Cardiac fibroblast (primary cell): ENCODE data around the gene MYOD1.

Experiments
- DNase-seq, 2 donors: peaks; one replicate each; pipeline versions ENCODE4 v3.0.0 to v3.0.0-alpha.2; 2010; ENCODE audit warnings: low read depth in 2 of 2
- H3K4me3 ChIP-seq, 2 donors: replicated peaks in 1 of 2; 1 replicate in 1 of 2; 2 replicates in 1 of 2; pipeline ENCODE4 v1.5.1; 2011; ENCODE audit warnings: low read depth in 2 of 2, low read length in 2 of 2, mild to moderate bottlenecking in 2 of 2, moderate library complexity in 1 of 2
- TF ChIP-seq, protein P1 (sequence below): IDR thresholded peaks from one replicate; pipeline ENCODE4 v1.5.1; 2011; ENCODE audit warnings: low read depth, mild to moderate bottlenecking, low read length, inconsistent platforms

Gene MYOD1

DNA sequence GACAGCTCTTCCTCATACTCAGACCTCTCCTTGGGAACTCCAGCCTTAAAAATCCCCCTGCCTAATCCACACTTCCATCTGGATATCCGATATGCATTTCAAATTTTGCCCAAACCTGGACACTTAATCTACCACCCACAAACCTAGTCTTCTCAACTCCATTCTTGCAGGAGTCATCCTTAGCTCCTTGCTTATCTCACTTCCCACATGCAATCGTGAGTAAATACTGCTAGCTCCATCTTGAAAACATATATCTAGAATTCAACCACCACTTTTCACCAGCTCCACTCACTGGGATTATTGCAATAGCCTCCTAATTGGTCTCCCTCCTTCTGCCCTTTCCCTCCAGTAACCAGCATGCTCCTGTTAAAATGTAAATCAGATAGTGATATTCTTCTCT lies 2.6 kb upstream of the MYOD1 start:
- no peak for DNase-seq
- H3K4me3 ChIP-seq = no peak overlapping the region
- TF ChIP-seq, protein P1, sequence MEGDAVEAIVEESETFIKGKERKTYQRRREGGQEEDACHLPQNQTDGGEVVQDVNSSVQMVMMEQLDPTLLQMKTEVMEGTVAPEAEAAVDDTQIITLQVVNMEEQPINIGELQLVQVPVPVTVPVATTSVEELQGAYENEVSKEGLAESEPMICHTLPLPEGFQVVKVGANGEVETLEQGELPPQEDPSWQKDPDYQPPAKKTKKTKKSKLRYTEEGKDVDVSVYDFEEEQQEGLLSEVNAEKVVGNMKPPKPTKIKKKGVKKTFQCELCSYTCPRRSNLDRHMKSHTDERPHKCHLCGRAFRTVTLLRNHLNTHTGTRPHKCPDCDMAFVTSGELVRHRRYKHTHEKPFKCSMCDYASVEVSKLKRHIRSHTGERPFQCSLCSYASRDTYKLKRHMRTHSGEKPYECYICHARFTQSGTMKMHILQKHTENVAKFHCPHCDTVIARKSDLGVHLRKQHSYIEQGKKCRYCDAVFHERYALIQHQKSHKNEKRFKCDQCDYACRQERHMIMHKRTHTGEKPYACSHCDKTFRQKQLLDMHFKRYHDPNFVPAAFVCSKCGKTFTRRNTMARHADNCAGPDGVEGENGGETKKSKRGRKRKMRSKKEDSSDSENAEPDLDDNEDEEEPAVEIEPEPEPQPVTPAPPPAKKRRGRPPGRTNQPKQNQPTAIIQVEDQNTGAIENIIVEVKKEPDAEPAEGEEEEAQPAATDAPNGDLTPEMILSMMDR = no peak

DNA sequence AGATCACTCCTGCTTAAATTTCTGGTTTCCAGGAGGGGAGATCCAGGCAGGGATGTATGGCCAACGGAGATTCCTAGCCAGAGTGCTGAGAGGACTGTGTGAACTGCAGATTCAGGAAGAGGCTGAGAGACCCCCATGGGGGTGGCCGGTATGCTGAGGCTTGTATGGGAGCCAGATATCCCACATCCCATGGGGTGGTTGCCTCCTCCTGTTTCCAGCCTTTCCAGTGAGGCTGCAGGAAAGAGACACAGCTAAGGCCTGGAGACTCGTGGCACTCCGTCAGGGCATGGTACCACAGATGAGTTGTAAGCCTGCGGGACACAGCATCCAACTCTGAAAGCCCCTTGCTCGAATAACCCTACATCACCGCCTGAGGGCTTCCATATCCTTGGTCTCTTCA lies 1.4 kb upstream of the MYOD1 start:
- DNase-seq = no peak
- TF ChIP-seq, protein P1 = no peak
- H3K4me3 ChIP-seq = no peak overlapping the region

DNA sequence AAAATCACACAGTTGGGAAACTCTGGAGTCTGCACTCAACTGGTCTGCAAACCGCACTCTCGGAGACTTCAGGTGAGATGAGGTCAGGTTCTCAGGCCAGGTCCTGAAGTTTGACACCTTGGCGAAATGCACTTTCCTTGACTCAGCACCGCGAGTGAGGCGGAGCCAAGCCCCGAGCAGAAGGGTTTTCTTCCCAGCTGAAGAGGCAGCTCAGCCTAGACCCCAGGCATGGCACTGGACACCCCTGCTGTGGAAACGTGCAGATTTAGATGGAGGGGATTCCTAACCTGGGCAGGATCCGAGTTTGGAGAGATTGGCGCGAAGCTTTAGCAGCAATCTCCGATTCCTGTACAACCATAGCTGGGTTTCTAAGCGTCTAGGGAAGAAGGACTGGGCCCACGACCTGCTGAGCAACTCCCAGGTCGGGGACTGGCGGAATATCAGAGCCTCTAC lies 835 bp upstream of the MYOD1 start:
- no peak overlapping the region for H3K4me3 ChIP-seq
- TF ChIP-seq, protein P1 = no peak
- no peak for DNase-seq

DNA sequence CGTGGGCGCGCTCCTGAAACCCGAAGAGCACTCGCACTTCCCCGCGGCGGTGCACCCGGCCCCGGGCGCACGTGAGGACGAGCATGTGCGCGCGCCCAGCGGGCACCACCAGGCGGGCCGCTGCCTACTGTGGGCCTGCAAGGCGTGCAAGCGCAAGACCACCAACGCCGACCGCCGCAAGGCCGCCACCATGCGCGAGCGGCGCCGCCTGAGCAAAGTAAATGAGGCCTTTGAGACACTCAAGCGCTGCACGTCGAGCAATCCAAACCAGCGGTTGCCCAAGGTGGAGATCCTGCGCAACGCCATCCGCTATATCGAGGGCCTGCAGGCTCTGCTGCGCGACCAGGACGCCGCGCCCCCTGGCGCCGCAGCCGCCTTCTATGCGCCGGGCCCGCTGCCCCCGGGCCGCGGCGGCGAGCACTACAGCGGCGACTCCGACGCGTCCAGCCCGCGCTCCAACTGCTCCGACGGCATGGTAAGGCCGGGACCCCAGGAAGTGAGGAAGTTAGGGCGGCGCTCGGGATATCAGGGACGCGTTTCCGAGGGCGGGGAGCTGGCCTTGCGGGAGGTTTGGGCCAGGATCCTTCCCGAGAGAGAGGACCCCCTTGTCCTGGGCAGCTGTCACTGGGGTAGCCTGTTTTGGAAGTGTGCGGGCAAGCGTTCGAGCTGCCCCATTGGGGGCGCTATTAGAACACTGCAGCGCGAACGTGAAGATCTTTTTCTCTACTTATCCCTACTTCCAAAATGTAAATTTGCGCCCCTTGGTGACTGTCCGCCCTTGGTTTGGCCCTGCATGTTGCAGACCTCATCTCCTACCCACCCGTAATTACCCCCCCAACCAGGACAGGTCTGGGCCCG lies 796 bp downstream of the MYOD1 start:
- TF ChIP-seq, protein P1 = no peak
- H3K4me3 ChIP-seq = no peak overlapping the region
- DNase-seq = peak; percentile 10 to 12

DNA sequence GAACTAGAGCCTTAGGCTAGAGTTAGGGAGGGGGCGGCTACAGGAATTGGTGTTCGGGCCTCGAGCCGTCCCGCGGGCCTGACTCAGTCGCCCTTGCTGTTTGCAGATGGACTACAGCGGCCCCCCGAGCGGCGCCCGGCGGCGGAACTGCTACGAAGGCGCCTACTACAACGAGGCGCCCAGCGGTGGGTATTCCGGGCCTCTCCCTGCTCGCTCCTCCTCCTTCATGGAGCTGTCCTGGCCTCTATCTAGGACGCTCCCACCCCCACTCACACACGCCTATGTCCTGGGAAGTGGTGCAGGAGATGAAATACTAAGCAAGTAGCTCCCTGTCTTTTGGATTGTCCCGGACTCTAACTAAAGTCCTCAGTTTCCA lies 1.4 kb downstream of the MYOD1 start:
- H3K4me3 ChIP-seq = no peak overlapping the region
- TF ChIP-seq, protein P1 = no peak

DNA sequence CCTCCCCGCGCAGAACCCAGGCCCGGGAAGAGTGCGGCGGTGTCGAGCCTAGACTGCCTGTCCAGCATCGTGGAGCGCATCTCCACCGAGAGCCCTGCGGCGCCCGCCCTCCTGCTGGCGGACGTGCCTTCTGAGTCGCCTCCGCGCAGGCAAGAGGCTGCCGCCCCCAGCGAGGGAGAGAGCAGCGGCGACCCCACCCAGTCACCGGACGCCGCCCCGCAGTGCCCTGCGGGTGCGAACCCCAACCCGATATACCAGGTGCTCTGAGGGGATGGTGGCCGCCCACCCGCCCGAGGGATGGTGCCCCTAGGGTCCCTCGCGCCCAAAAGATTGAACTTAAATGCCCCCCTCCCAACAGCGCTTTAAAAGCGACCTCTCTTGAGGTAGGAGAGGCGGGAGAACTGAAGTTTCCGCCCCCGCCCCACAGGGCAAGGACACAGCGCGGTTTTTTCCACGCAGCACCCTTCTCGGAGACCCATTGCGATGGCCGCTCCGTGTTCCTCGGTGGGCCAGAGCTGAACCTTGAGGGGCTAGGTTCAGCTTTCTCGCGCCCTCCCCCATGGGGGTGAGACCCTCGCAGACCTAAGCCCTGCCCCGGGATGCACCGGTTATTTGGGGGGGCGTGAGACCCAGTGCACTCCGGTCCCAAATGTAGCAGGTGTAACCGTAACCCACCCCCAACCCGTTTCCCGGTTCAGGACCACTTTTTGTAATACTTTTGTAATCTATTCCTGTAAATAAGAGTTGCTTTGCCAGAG lies 2.0 kb downstream of the MYOD1 start:
- H3K4me3 ChIP-seq = no peak overlapping the region
- DNase-seq = no peak

More for the DNA sequence above, 1.4 kb downstream of the MYOD1 start:
- no peak for DNase-seq

More for the DNA sequence above, 2.0 kb downstream of the MYOD1 start:
- TF ChIP-seq, protein P1 = no peak
